ENCODE data around the gene MCC.

The MCC gene

GRCh38 chr5:113082547-113082905 lies 405.7 kb downstream of the MCC start:
- TF ChIP-seq GATA3 (IDR thresholded peaks at IDR 0.05; ENCODE audit: low read depth, low read length), result no peak
- no peak for TF ChIP-seq GATA2 (IDR thresholded peaks at IDR 0.05; ENCODE audit: low read depth, low read length)

GRCh38 chr5:113081881-113082546 lies 406.2 kb downstream of the MCC start:
- TF ChIP-seq GATA3 (IDR thresholded peaks at IDR 0.05; ENCODE audit: low read depth, low read length) (no peak), GATA2 (IDR thresholded peaks at IDR 0.05; ENCODE audit: low read depth, low read length) (no peak)

DNA sequence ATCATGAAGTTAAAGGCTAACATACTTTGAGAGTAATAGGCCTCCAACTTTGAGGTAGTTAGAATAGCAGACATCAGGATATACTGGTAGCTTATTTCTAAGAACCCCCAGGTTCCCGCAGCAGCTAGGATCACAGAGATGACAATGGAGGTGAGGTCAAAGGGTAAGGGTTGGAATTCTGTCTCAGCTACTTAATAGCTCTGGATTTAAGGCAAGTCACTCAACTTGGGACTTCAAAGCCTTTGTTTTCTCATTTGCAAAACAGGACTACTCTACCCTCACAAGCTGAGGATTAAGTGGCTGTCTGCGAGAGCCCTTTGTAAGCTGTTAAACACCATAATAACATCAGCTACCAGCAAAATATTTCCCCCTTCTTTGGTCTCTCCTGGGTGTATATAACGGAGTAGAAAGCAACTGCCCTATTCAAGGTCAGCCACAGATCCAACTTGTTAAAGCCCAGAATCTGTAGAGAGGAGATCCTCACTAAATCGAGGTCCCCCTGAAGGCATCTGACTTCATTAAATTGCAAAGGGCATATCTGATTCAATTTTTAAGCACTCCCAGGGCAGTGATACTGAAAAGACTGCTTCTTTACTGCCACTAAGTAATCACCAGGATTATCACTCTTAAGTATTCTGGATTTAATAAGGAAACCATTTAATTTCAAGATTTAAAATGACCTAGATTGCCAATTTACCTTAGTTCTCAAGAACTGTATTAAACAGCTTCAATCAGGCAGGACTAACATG lies 407.0 kb downstream of the MCC start:
- TF ChIP-seq GATA2 (IDR thresholded peaks at IDR 0.05; ENCODE audit: low read depth, low read length) (no peak), GATA3 (IDR thresholded peaks at IDR 0.05; ENCODE audit: low read depth, low read length) (no peak)

- TF ChIP-seq GATA3 (IDR thresholded peaks at IDR 0.05; ENCODE audit: low read depth, low read length), result no peak
- no peak for TF ChIP-seq GATA2 (IDR thresholded peaks at IDR 0.05; ENCODE audit: low read depth, low read length)
Measured at GRCh38 chr5:113075019-113075418, 413.2 kb downstream of the MCC start.

DNA sequence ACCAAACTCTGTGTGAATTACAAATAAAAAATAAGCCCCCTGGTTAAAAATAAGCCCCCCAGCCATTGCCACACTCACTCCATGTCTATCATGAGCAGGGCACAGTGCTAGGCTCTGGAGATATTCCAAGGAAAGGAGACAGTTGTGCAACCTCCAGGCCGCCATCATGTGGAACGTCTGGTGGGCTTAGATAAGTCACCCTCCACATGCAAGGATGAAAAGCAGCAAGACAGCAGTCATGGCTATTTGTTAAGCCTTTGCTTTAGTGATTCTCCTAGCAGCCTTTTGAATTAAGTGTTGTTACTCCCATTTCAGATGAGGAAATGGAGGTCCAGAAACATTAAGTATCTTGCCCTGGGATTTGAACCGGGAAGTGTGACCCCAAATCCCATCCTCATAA lies 416.9 kb downstream of the MCC start:
- TF ChIP-seq GATA3 (IDR thresholded peaks at IDR 0.05; ENCODE audit: low read depth, low read length) (no peak), GATA2 (IDR thresholded peaks at IDR 0.05; ENCODE audit: low read depth, low read length) (no peak)

DNA sequence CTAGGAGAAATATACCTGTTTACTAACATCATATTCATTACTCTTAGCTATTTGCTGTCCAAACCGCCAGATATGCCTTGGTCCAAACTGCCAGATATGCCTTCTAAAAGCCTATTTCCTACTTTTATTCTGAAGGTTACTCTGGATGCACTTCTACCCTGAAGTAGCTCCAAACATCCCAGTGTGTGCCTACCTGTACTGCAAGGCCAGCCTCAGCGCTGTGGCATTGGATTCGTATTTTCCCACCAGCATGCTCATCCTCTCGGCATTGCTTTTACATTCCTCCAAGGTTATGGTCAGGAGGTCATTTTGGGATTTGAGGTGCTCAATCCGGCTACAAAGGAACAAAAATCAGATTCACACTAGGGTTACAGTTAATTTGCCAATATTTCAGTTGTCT lies 417.4 kb downstream of the MCC start:
- TF ChIP-seq GATA3 (IDR thresholded peaks at IDR 0.05; ENCODE audit: low read depth, low read length) (no peak), GATA2 (IDR thresholded peaks at IDR 0.05; ENCODE audit: low read depth, low read length) (no peak)

- TF ChIP-seq GATA2 (IDR thresholded peaks at IDR 0.05; ENCODE audit: low read depth, low read length), result no peak
- no peak for TF ChIP-seq GATA3 (IDR thresholded peaks at IDR 0.05; ENCODE audit: low read depth, low read length)
Measured at GRCh38 chr5:113068559-113068958, 419.7 kb downstream of the MCC start.

GRCh38 chr5:113067635-113068344 lies 420.5 kb downstream of the MCC start:
- TF ChIP-seq GATA3 (IDR thresholded peaks at IDR 0.05; ENCODE audit: low read depth, low read length) (no peak), GATA2 (IDR thresholded peaks at IDR 0.05; ENCODE audit: low read depth, low read length) (no peak)

DNA sequence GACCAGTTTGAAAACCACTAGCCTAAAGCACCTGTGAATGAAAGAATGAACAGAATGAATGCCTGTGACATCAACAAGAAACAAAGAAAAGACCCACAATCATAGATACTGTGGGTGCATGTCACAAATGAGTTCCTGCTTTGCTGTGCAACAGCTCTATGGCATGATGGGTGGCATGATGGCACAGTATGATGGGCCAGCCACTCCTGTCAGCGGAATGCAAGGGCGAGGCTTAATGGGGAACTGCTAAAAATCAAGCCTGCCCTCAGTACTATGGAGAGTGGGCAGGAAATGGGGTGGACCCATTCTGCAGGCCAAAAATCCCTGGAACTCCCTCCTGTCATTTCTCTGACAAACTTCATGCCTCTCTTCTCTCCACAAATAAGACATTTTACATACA lies 422.6 kb downstream of the MCC start:
- TF ChIP-seq GATA3 (IDR thresholded peaks at IDR 0.05; ENCODE audit: low read depth, low read length) (no peak), GATA2 (IDR thresholded peaks at IDR 0.05; ENCODE audit: low read depth, low read length) (no peak)

- TF ChIP-seq GATA2 (IDR thresholded peaks at IDR 0.05; ENCODE audit: low read depth, low read length) (no peak), GATA3 (IDR thresholded peaks at IDR 0.05; ENCODE audit: low read depth, low read length) (no peak)
Measured at GRCh38 chr5:113064806-113065205, 423.4 kb downstream of the MCC start.

DNA sequence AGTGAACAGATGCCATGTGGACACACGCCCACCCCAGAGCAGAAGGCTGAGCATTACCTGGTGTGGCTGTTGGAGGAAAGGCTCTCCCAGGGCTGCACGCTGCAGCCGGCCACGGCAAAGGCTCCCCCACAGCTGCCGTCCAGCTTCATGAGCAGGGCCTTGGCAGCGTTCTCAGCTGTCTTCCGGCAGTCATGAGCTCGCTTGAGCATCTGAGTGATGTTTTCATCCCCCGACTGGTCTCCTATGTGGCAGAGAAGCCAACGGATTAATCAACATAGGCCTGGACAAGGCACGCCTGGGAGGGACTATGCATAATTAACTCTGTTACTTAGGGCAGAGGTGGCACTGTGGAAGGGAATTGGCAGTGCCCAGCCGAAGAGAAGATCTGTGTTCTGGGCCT lies 424.3 kb downstream of the MCC start:
- TF ChIP-seq GATA2 (IDR thresholded peaks at IDR 0.05; ENCODE audit: low read depth, low read length), result no peak
- TF ChIP-seq GATA3 (IDR thresholded peaks at IDR 0.05; ENCODE audit: low read depth, low read length), result no peak

DNA sequence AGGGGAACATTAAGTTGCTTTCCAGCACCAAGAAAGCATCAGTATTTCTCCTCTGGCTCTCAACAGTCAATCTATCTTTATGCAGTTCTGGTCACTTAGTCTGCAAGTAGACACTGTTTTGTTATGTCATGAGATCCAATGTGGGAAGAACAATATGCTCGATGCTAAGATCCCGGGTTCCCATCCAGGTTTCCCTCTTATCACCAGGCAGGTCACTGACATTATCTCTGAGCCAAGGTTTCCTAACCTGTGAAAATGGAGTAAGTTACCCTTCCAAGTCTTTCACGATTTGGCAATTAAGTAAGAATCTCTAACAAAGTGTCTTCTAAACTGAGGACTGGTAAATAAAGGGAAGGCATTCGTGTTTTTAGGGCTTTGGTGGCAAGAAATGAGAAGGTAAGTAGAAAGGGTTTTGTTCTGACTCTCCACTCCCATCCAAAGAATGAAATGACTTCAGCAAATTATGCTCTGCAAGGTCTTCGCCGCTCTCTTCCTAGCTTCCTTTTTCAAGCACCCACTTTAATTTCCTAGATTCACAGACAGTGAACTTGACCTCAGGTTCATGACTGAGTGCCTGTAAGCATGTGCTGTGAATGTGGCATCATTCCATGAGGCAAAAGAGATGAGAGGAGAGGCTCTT lies 425.3 kb downstream of the MCC start:
- no peak for TF ChIP-seq GATA3 (IDR thresholded peaks at IDR 0.05; ENCODE audit: low read depth, low read length)

DNA sequence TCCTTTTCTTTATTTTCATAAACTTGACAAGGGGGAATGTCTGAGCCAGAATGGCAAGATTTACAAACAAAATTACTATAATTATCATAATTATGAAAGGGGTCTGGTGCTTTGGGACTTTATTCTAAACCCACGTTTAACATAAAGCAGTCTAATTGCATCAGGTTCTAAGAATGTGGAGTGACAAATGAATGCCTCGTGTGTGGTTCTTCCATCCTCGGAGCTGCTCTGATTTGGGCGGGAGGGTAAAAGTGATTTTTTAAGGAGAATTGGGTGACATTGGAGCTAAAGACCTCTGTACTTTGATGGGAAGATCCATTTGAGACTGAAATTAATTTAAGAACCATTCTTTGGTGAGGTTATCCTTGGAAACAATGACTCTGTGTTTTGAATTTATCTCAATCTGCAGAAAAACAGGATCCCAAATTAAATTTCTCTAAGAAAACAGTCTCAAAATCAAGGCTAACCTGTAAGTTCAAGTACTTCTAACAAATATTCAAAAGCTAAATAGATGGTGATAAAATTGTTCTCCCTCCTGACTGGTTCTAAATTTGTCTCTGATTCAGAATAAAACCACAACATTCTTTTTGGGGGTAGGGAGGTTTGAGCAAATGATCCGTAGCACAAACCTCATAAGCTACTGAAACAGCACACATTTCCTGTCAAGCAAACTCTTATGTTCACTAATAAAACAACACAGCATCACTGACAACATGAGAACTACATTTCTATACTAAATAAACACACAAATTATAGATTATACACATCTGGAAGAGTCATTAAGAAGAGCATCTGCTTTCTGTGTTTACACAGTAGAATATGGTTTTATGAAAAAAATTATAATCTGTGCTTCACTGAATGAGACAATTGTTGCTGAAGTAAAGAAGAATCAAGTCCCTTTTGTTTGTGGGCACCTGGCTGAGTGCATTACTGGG lies 426.1 kb downstream of the MCC start:
- TF ChIP-seq GATA2 (IDR thresholded peaks at IDR 0.05; ENCODE audit: low read depth, low read length) (no peak), GATA3 (IDR thresholded peaks at IDR 0.05; ENCODE audit: low read depth, low read length) (no peak)
